Prostate gland (tissue), 2 donors: ENCODE measurements around the gene DDX28.

Experiments
- POLR2A ChIP-seq: fragments of 450-650 bp; IDR thresholded peaks from one replicate; pipeline ENCODE4 v1.6.1; 2016; ENCODE audit warnings: antibody characterized with exemption, mild to moderate bottlenecking
- TF ChIP-seq, protein P1 (sequence below), 4 experiments: fragments of 200-600 bp in 2 of 4; fragments of 450-650 bp in 2 of 4; sonication (generic) in 2 of 4; IDR thresholded peaks; 1 replicate in 3 of 4; 2 replicates in 1 of 4; pipeline ENCODE4 v1.5.1; 2016 to 2019; ENCODE audit warnings: antibody characterized with exemption in 4 of 4, mild to moderate bottlenecking in 2 of 4, moderate library complexity in 2 of 4

GRCh38 chr16:68015681-68016080, 7.4 kb downstream of the DDX28 start, which contains the start of gene DPEP2NB:
- TF ChIP-seq, protein P1, sequence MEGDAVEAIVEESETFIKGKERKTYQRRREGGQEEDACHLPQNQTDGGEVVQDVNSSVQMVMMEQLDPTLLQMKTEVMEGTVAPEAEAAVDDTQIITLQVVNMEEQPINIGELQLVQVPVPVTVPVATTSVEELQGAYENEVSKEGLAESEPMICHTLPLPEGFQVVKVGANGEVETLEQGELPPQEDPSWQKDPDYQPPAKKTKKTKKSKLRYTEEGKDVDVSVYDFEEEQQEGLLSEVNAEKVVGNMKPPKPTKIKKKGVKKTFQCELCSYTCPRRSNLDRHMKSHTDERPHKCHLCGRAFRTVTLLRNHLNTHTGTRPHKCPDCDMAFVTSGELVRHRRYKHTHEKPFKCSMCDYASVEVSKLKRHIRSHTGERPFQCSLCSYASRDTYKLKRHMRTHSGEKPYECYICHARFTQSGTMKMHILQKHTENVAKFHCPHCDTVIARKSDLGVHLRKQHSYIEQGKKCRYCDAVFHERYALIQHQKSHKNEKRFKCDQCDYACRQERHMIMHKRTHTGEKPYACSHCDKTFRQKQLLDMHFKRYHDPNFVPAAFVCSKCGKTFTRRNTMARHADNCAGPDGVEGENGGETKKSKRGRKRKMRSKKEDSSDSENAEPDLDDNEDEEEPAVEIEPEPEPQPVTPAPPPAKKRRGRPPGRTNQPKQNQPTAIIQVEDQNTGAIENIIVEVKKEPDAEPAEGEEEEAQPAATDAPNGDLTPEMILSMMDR (IDR thresholded peaks at IDR 0.05): no peak
- TF ChIP-seq POLR2A: no peak
